Esophagus squamous epithelium (tissue), 5 donors: ENCODE measurements around the gene ENPP3. TPM values are rescaled to one million over a fixed set of nuclear protein-coding genes. Genes with fewer than 3 reads are reported as not detected.

ENCODE experiments used
- DNase-seq: peaks from one replicate; lab custom pipeline; 2025; lab: John Stamatoyannopoulos, UW
- H3K27ac ChIP-seq, 4 donors: fragments of 200-600 bp; sonication (generic); one replicate each; pipeline ENCODE4 v1.5.1; 2016 to 2019; ENCODE audit warnings: mild to moderate bottlenecking in 1 of 4
- H3K27me3 ChIP-seq, 4 donors: fragments of 200-600 bp; sonication (generic); 1 replicate in 3 of 4; 2 replicates in 1 of 4; pipeline versions ENCODE4 v1.5.1 to v1.6.0; 2017 to 2021; ENCODE audit warnings: antibody characterized with exemption in 1 of 4
- H3K36me3 ChIP-seq, 3 donors: fragments of 200-600 bp; sonication (generic); one replicate each; pipeline ENCODE4 v1.5.1; 2016 to 2019
- H3K4me1 ChIP-seq, 3 donors: fragments of 200-600 bp; sonication (generic); one replicate each; pipeline ENCODE4 v1.5.1; 2017 to 2019
- H3K4me3 ChIP-seq, 4 donors: fragments of 200-600 bp; sonication (generic); 1 replicate in 3 of 4; 2 replicates in 1 of 4; pipeline ENCODE4 v1.5.1; 2016 to 2019; ENCODE audit warnings: mild to moderate bottlenecking in 2 of 4, moderate library complexity in 1 of 4
- H3K9me3 ChIP-seq, 3 donors: fragments of 200-600 bp; sonication (generic); one replicate each; pipeline ENCODE4 v1.5.1; 2016 to 2019
- CTCF ChIP-seq, 6 experiments: fragments of 450-650 bp in 4 of 6; fragments of 200-600 bp in 2 of 6; sonication (generic) in 2 of 6; IDR thresholded peaks; one replicate each; pipeline ENCODE4 v1.5.1; 2016 to 2019; ENCODE audit warnings: antibody characterized with exemption in 6 of 6, mild to moderate bottlenecking in 4 of 6, moderate library complexity in 4 of 6
- POLR2A ChIP-seq, 4 donors: fragments of 450-650 bp; IDR thresholded peaks; one replicate each; pipeline ENCODE4 v1.6.1; 2017; ENCODE audit warnings: antibody characterized with exemption in 4 of 4, mild to moderate bottlenecking in 4 of 4, moderate library complexity in 3 of 4
- WGBS, 2 donors: methylation state at CpG; one replicate each; pipeline ENCODE4 v1.1.5; 2018; 5-methylcytosine and 5-hydroxymethylcytosine counted together
- intact Hi-C: fragments of 100-400 bp; cut with DNase I; formaldehyde crosslinking; loops from one replicate; pipeline ENCODE4 v1.15.0; 2022
- total RNA-seq, 4 donors: library from RNA; depleted of rRNA; stranded (reverse); fragments of >200 nt; gene quantifications; one replicate each; pipeline ENCODE4 v1.1.0, GENCODE V29; 2016
- donor health status: DM: yes; HTN: yes; CAD: no.

Gene ENPP3
- total RNA-seq, 4 donors from 2014 or later, result 0.06 to 2.3 (median 0.17) TPM

DNA sequence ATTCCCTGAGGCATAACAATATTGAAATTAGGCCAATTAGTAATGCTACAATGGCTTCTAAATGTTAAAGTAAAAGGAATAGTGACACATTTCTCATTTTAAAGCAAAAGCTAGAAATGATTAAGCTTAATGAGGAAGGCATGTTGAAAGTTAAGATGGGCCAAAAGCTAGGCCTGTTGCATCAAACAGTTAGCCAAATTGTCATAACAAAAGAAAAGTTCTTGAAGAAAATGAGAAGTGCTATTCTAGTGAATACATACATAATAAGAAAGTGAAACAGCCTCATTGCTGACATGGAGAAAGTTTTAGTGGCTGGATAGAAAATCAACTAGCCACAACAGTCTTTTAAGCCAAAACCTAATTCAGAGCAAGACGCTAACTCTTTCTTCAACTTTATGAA lies 51.2 kb downstream of the ENPP3 start:
- no peak for DNase-seq
- Histone ChIP-seq H3K36me3 (no peaks in the 10 kb centered on the region), H3K27ac (no peak overlapping the region), H3K4me3 (no peak overlapping the region), H3K9me3 (no peaks in the 10 kb centered on the region), H3K4me1 (no peaks in the 10 kb centered on the region), H3K27me3 (no peaks in the 10 kb centered on the region)
- no peak for TF ChIP-seq POLR2A (IDR thresholded peaks at IDR 0.05)
- TF ChIP-seq CTCF (IDR thresholded peaks at IDR 0.05), result no peak
- 80 to 88% methylated on average over 1 of the region's 1 CpG for WGBS, 2 donors
- intact Hi-C loops, result no loop called here

GRCh38 chr6:131692031-131692430 lies 54.9 kb downstream of the ENPP3 start:
- 21 to 24% methylated on average over 1 of the region's 1 CpG for WGBS, 2 donors
- Histone ChIP-seq H3K4me1 (no peaks in the 10 kb centered on the region), H3K27me3 (no peaks in the 10 kb centered on the region), H3K4me3 (no peak overlapping the region), H3K27ac (no peak overlapping the region), H3K36me3 (no peaks in the 10 kb centered on the region), H3K9me3 (no peaks in the 10 kb centered on the region)
- no peak for DNase-seq
- intact Hi-C loops, result loop anchor here (10.0 kb wide), 1 partner anchor 223 kb away; no protein-coding TSS in a partner anchor
- TF ChIP-seq POLR2A (IDR thresholded peaks at IDR 0.05) (no peak), CTCF (IDR thresholded peaks at IDR 0.05) (no peak)

DNA sequence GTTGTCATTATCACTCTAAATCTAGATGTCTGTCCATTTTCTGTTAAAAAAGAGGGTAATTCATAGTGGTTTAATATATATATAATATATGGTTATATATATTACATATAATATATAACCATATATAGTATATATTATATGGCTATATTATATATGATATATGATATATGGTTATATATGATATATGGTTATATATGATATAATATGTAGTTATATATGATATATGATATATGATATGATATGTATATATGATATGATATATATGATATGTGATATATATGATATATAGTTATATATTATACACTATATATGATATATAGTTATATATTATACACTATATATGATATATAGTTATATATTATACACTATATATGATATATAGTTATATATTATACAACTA lies 55.5 kb downstream of the ENPP3 start:
- Histone ChIP-seq H3K9me3 (no peaks in the 10 kb centered on the region), H3K27me3 (no peaks in the 10 kb centered on the region), H3K4me1 (no peaks in the 10 kb centered on the region), H3K4me3 (no peak overlapping the region), H3K27ac (no peak overlapping the region), H3K36me3 (no peaks in the 10 kb centered on the region)
- intact Hi-C loops, result loop anchor here (10.0 kb wide), 1 partner anchor 222 kb away; no protein-coding TSS in a partner anchor
- TF ChIP-seq POLR2A (IDR thresholded peaks at IDR 0.05), result no peak
- TF ChIP-seq CTCF (IDR thresholded peaks at IDR 0.05), result no peak
- no peak for DNase-seq

DNA sequence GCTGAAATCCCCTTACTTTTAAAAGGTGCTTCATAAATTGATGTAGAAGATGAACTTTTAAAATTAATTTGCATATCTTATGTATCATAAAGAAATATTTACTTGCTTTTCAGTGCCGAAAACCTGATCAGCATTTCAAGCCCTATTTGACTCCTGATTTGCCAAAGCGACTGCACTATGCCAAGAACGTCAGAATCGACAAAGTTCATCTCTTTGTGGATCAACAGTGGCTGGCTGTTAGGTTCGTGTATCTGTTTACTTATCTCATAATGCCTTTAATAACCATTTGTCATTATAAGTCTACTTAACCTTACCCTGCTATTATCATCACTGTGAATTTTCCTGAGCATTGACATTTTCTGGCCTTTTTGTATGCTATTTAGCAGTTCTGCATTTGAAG lies 56.3 kb downstream of the ENPP3 start:
- no peaks in the 10 kb centered on the region for H3K9me3 ChIP-seq
- no peak for DNase-seq
- H3K4me3 ChIP-seq, result no peak overlapping the region
- H3K36me3 ChIP-seq, result no peaks in the 10 kb centered on the region
- H3K4me1 ChIP-seq, result no peaks in the 10 kb centered on the region
- no peak overlapping the region for H3K27ac ChIP-seq
- TF ChIP-seq CTCF (IDR thresholded peaks at IDR 0.05) (no peak), POLR2A (IDR thresholded peaks at IDR 0.05) (no peak)
- intact Hi-C loops, result loop anchor here (10.0 kb wide), 1 partner anchor 221 kb away; no protein-coding TSS in a partner anchor
- no peaks in the 10 kb centered on the region for H3K27me3 ChIP-seq
- WGBS, 2 donors, result 75 to 88% methylated on average over 5 of the region's 5 CpGs

- DNase-seq, result no peak
- intact Hi-C loops, result loop anchor here (10.0 kb wide), 1 partner anchor 220 kb away; no protein-coding TSS in a partner anchor
Observed at GRCh38 chr6:131694832-131695426, 57.8 kb downstream of the ENPP3 start.

More at GRCh38 chr6:131694832-131695426, 57.8 kb downstream of the ENPP3 start:
- Histone ChIP-seq H3K36me3 (no peaks in the 10 kb centered on the region), H3K27me3 (no peaks in the 10 kb centered on the region), H3K4me3 (no peak overlapping the region), H3K27ac (no peak overlapping the region), H3K9me3 (no peaks in the 10 kb centered on the region), H3K4me1 (no peaks in the 10 kb centered on the region)
- TF ChIP-seq CTCF (IDR thresholded peaks at IDR 0.05), result peak in 5 of 6 experiments; percentile 55 to 66 (median 62)
- TF ChIP-seq POLR2A (IDR thresholded peaks at IDR 0.05), result no peak
- 34 to 47% methylated on average over 2 of the region's 2 CpGs for WGBS, 2 donors
